Lung (tissue), 12 donors: Measurements from ENCODE around the gene ITM2A. TPM values are rescaled to one million over a fixed set of nuclear protein-coding genes. Genes with fewer than 3 reads are reported as not detected.

Experiments used
- ATAC-seq: fragments of 200-7000 bp; cut with Tn5 transposase; one replicate; pipeline ENCODE4 v1.9.1; 2020; ENCODE audit warnings: moderate number of reproducible peaks; ENCODE audit not compliant: insufficient read depth, low FRiP score
- DNase-seq, 3 donors: peaks; one replicate each; pipeline ENCODE4 v3.0.0-alpha.2; 2013 to 2017
- H3K27ac ChIP-seq, 2 donors: one replicate each; pipeline ENCODE4 v1.5.1; 2013; ENCODE audit warnings: mild to moderate bottlenecking in 2 of 2, moderate library complexity in 2 of 2, control low read depth in 1 of 2, inconsistent platforms in 1 of 2, low read depth in 1 of 2, low read length in 1 of 2
- H3K27me3 ChIP-seq, 3 donors: one replicate each; pipeline ENCODE4 v1.5.1; 2013; ENCODE audit warnings: low read length in 2 of 3; ENCODE audit not compliant: control insufficient read depth in 3 of 3, insufficient read depth in 3 of 3
- H3K36me3 ChIP-seq, 4 donors: one replicate each; pipeline ENCODE4 v1.5.1; 2013; ENCODE audit warnings: low read length in 4 of 4, mild to moderate bottlenecking in 1 of 4, moderate library complexity in 1 of 4; ENCODE audit not compliant: control insufficient read depth in 4 of 4, insufficient read depth in 4 of 4
- H3K4me1 ChIP-seq, 5 donors: one replicate each; pipeline ENCODE4 v1.5.1; 2013; ENCODE audit warnings: low read length in 5 of 5, mild to moderate bottlenecking in 2 of 5, moderate library complexity in 1 of 5; ENCODE audit not compliant: control insufficient read depth in 5 of 5, insufficient read depth in 5 of 5
- H3K4me3 ChIP-seq: one replicate; pipeline ENCODE4 v1.5.1; 2013; ENCODE audit warnings: mild to moderate bottlenecking, control low read depth, moderate library complexity
- H3K9ac ChIP-seq, 2 donors: one replicate each; pipeline ENCODE4 v1.5.1; 2013; ENCODE audit warnings: low read length in 2 of 2, control low read depth in 1 of 2; ENCODE audit not compliant: insufficient read depth in 1 of 2
- H3K9me3 ChIP-seq, 4 donors: one replicate each; pipeline ENCODE4 v1.5.1; 2013; ENCODE audit warnings: low read length in 3 of 4, mild to moderate bottlenecking in 1 of 4, moderate library complexity in 1 of 4; ENCODE audit not compliant: control insufficient read depth in 4 of 4, insufficient read depth in 3 of 4
- CTCF ChIP-seq: IDR thresholded peaks from 2 replicates; pipeline ENCODE4 v1.5.1; 2012; ENCODE audit warnings: mild to moderate bottlenecking; ENCODE audit errors: control extremely low read depth, extremely low read depth
- WGBS, 2 donors: extraction: QIAGEN DNeasy Blood & Tissue Kit; methylation state at CpG; one replicate each; pipeline ENCODE4 v1.1.7; 2013; 5-methylcytosine and 5-hydroxymethylcytosine counted together
- polyA plus RNA-seq, 2 donors: library from polyadenylated mRNA; stranded (reverse); fragments of 200-250 nt; gene quantifications; one replicate each; pipeline ENCODE4 v1.2.1, GENCODE V29; 2013
- total RNA-seq, 2 donors: library from RNA; depleted of rRNA in 1 of 2; stranded (reverse); fragments of >200 nt in 1 of 2; gene quantifications; one replicate each; pipeline ENCODE4 v1.2.1, GENCODE V29; 2014 to 2021
- donor health status: control.
- donor health status: control.
- donor health status: Bipolar disorder and iron deficiency.
- donor health status: healthy.
- donor health status: DM: yes; HTN: yes; CAD: no.

ITM2A gene
- total and polyA plus RNA-seq, 4 donors: 7.1 to 125 (median 27.9) TPM

GRCh38 chrX:79369871-79370270 lies 2.7 kb upstream of the ITM2A start:
- Histone ChIP-seq H3K9me3 (no peaks in the 10 kb centered on the region), H3K27ac (no peak overlapping the region), H3K27me3 (peaks cover 0 to 2% (median 0%) of the 10 kb centered on the region in 3 donors), H3K9ac (no peak overlapping the region), H3K36me3 (no peaks in the 10 kb centered on the region), H3K4me3 (no peak overlapping the region), H3K4me1 (no peaks in the 10 kb centered on the region)
- WGBS, 2 donors: 95 to 96% methylated on average over 1 of the region's 1 CpG
- ATAC-seq (no peak), DNase-seq (no peak)
- TF ChIP-seq CTCF: no peak

GRCh38 chrX:79368441-79368840 lies 1.3 kb upstream of the ITM2A start:
- ATAC-seq: no peak
- no peaks in the 10 kb centered on the region for H3K36me3 ChIP-seq
- H3K9me3 ChIP-seq: no peaks in the 10 kb centered on the region
- WGBS, 2 donors: 76 to 88% methylated on average over 6 of the region's 6 CpGs
- no peak overlapping the region for H3K4me3 ChIP-seq
- H3K27ac ChIP-seq: no peak overlapping the region
- H3K9ac ChIP-seq: no peak overlapping the region
- DNase-seq: peak in 1 of 3 donors; percentile 0
- H3K4me1 ChIP-seq: no peaks in the 10 kb centered on the region
- H3K27me3 ChIP-seq: peaks cover 0 to 2% (median 0%) of the 10 kb centered on the region in 3 donors
- TF ChIP-seq CTCF: no peak

- WGBS, 2 donors: 35 to 41% methylated on average over 3 of the region's 3 CpGs
- H3K9me3 ChIP-seq: no peaks in the 10 kb centered on the region
- H3K27ac ChIP-seq: peak overlapping the region in 1 of 2 donors; percentile 53
- no peaks in the 10 kb centered on the region for H3K36me3 ChIP-seq
- H3K9ac ChIP-seq: no peak overlapping the region
- no peak overlapping the region for H3K4me3 ChIP-seq
- ATAC-seq (no peak), DNase-seq (peak in 1 of 3 donors; percentile 1)
- H3K27me3 ChIP-seq: peaks cover 0 to 2% (median 0%) of the 10 kb centered on the region in 3 donors
- H3K4me1 ChIP-seq: no peaks in the 10 kb centered on the region
- no peak for TF ChIP-seq CTCF
Observed at GRCh38 chrX:79367907-79368306, 773 bp upstream of the ITM2A start.

GRCh38 chrX:79366556-79366872 lies 620 bp downstream of the ITM2A start:
- ATAC-seq (no peak), DNase-seq (peak in 1 of 3 donors; percentile 0)
- Histone ChIP-seq H3K27me3 (peaks cover 0 to 1% (median 0%) of the 10 kb centered on the region in 3 donors), H3K27ac (peak overlapping the region; percentile 40 to 43), H3K36me3 (no peaks in the 10 kb centered on the region), H3K4me1 (no peaks in the 10 kb centered on the region), H3K9me3 (no peaks in the 10 kb centered on the region), H3K9ac (no peak overlapping the region), H3K4me3 (peak overlapping the region; percentile 27)
- 1 to 20% methylated on average over 6 of the region's 6 CpGs for WGBS, 2 donors
- no peak for TF ChIP-seq CTCF
